ENCODE measurements around the gene RNF208.

DNA sequence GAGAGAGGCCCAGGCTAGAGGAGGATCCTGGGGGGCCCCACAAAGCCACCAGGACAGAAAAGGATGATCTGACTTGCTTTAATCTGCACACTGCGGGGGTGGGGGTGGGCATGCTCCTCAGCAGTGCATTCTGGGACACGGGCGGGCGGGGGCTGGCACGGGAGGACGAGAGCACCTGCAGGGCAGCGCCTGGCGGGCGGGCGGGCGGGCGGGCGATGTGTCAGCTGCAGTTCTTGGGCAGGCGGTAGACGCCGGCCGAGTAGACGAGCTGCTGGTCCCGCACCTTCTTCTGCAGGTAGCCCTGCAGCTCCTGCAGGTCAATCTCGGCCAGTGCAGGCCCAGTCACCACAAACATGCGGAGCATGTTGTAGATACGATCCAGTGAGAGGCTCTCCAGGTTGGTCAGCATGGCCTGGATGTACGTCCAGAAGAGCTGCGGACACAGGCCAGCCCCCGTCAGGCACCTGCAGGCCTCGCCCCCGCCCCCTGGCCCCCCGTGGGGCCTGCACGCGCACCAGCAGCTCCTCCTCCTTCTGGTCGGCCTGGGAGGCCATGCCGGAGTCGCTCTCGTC is 47.2 kb downstream of the RNF208 start:
- TF ChIP-seq POLR2AphosphoS5 (IDR thresholded peaks at IDR 0.05; ENCODE audit: low read depth, low read length) (no peak), TAF1 (IDR thresholded peaks at IDR 0.05; ENCODE audit: borderline replicate concordance, low read depth, low read length) (no peak), POLR2A (IDR thresholded peaks at IDR 0.05; ENCODE audit: low read depth, low read length) (no peak)
